ENCODE measurements around the gene E2F2. TPM values are rescaled to one million over a fixed set of nuclear protein-coding genes. Genes with fewer than 3 reads are reported as not detected.

E2F2 gene
- polyA plus RNA-seq, 1 donor (not counting 4 experiments of a cell fraction or from before 2014, with no cell fraction given): 0.05 TPM

- Histone ChIP-seq H4K20me1 (ENCODE audit: control insufficient read depth, extremely low read depth, insufficient read depth, low read length) (no peaks in the 10 kb centered on the region), H3K79me2 (ENCODE audit: control insufficient read depth, insufficient read depth, low read length) (no peaks in the 10 kb centered on the region), H3K4me3 (ENCODE audit: control insufficient read depth in 2 of 3, extremely low read depth in 1 of 3, insufficient read depth in 2 of 3, low read depth in 1 of 3, low read length in 3 of 3) (no peak overlapping the region), H2AFZ (ENCODE audit: control insufficient read depth, low read length) (no peak overlapping the region), H3K9me1 (ENCODE audit: control insufficient read depth, extremely low read depth, insufficient read depth, low read length) (no peaks in the 10 kb centered on the region), H3K36me3 (ENCODE audit: control insufficient read depth in 2 of 2, extremely low read depth in 1 of 2, insufficient read depth in 2 of 2, low read length in 2 of 2) (no peaks in the 10 kb centered on the region), H3K9ac (ENCODE audit: control insufficient read depth, extremely low read depth, insufficient read depth, low read length) (no peak overlapping the region), H3K4me1 (ENCODE audit: control insufficient read depth, extremely low read depth, insufficient read depth, low read length) (no peaks in the 10 kb centered on the region), H3K9me3 (ENCODE audit: control insufficient read depth, low read depth, low read length) (no peaks in the 10 kb centered on the region), H3K27ac (ENCODE audit: control insufficient read depth, insufficient read depth, low read length) (no peak overlapping the region), H3K4me2 (ENCODE audit: control insufficient read depth, extremely low read depth, insufficient read depth, low read depth, low read length) (no peak overlapping the region), H3K27me3 (ENCODE audit: control insufficient read depth, extremely low read depth, insufficient read depth, low read length) (no peaks in the 10 kb centered on the region)
- DNase-seq (ENCODE audit: low read depth, low spot score) (no peak), FAIRE-seq (no peak)
- dilution Hi-C loops (cut with MboI; ENCODE audit: extremely low pct_ligation_motif_present, low sequenced_read_pairs): no loop called here
- TF ChIP-seq EZH2 (IDR thresholded peaks at IDR 0.05; ENCODE audit: low read length) (no peak), CTCF (optimal IDR thresholded peaks at IDR 0.05 in 1 of 3, IDR thresholded peaks at IDR 0.05 in 1 of 3, conservative IDR thresholded peaks at IDR 0.05 in 1 of 3; ENCODE audit: extremely low read depth in 1 of 3, insufficient read depth in 2 of 3, low read length in 3 of 3) (no peak)
These were observed 9.4 kb downstream of the E2F2 start for GRCh38 chr1:23521588-23521987.

- Histone ChIP-seq H3K9me1 (ENCODE audit: control insufficient read depth, extremely low read depth, insufficient read depth, low read length) (no peaks in the 10 kb centered on the region), H3K9me3 (ENCODE audit: control insufficient read depth, low read depth, low read length) (no peaks in the 10 kb centered on the region), H3K4me3 (ENCODE audit: control insufficient read depth in 2 of 3, extremely low read depth in 1 of 3, insufficient read depth in 2 of 3, low read depth in 1 of 3, low read length in 3 of 3) (no peak overlapping the region), H3K36me3 (ENCODE audit: control insufficient read depth in 2 of 2, extremely low read depth in 1 of 2, insufficient read depth in 2 of 2, low read length in 2 of 2) (no peaks in the 10 kb centered on the region), H3K27me3 (ENCODE audit: control insufficient read depth, extremely low read depth, insufficient read depth, low read length) (no peaks in the 10 kb centered on the region), H4K20me1 (ENCODE audit: control insufficient read depth, extremely low read depth, insufficient read depth, low read length) (no peaks in the 10 kb centered on the region), H2AFZ (ENCODE audit: control insufficient read depth, low read length) (no peak overlapping the region), H3K4me2 (ENCODE audit: control insufficient read depth, extremely low read depth, insufficient read depth, low read depth, low read length) (no peak overlapping the region), H3K9ac (ENCODE audit: control insufficient read depth, extremely low read depth, insufficient read depth, low read length) (no peak overlapping the region), H3K27ac (ENCODE audit: control insufficient read depth, insufficient read depth, low read length) (no peak overlapping the region), H3K79me2 (ENCODE audit: control insufficient read depth, insufficient read depth, low read length) (no peaks in the 10 kb centered on the region), H3K4me1 (ENCODE audit: control insufficient read depth, extremely low read depth, insufficient read depth, low read length) (no peaks in the 10 kb centered on the region)
- TF ChIP-seq EZH2 (IDR thresholded peaks at IDR 0.05; ENCODE audit: low read length): no peak
- TF ChIP-seq CTCF (optimal IDR thresholded peaks at IDR 0.05 in 1 of 3, IDR thresholded peaks at IDR 0.05 in 1 of 3, conservative IDR thresholded peaks at IDR 0.05 in 1 of 3; ENCODE audit: extremely low read depth in 1 of 3, insufficient read depth in 2 of 3, low read length in 3 of 3): no peak
- FAIRE-seq (no peak), DNase-seq (ENCODE audit: low read depth, low spot score) (no peak)
- dilution Hi-C loops (cut with MboI; ENCODE audit: extremely low pct_ligation_motif_present, low sequenced_read_pairs): no loop called here
These were observed 13.5 kb downstream of the E2F2 start for GRCh38 chr1:23517581-23517980.

Measured in keratinocyte (primary cell).